Vagina (tissue), 2 donors: ENCODE measurements around the gene RYR3.

ENCODE experiments used
- CTCF ChIP-seq, 3 experiments: fragments of 450-650 bp in 2 of 3; fragments of 200-600 bp in 1 of 3; sonication (generic) in 1 of 3; IDR thresholded peaks; one replicate each; pipeline ENCODE4 v1.5.1; 2017 to 2019; ENCODE audit warnings: antibody characterized with exemption in 3 of 3, mild to moderate bottlenecking in 2 of 3, moderate library complexity in 2 of 3
- POLR2A ChIP-seq, 2 donors: fragments of 450-650 bp; IDR thresholded peaks; one replicate each; pipeline ENCODE4 v1.6.1; 2017; ENCODE audit warnings: antibody characterized with exemption in 2 of 2, mild to moderate bottlenecking in 2 of 2, moderate library complexity in 2 of 2
- POLR2AphosphoS5 ChIP-seq, 2 donors: sonication (generic); formaldehyde crosslinking; IDR thresholded peaks; one replicate each; pipeline ENCODE4 v1.9.0; 2017; ENCODE audit warnings: antibody characterized with exemption in 2 of 2, mild to moderate bottlenecking in 2 of 2, low read depth in 1 of 2; ENCODE audit not compliant: insufficient read depth in 1 of 2

DNA sequence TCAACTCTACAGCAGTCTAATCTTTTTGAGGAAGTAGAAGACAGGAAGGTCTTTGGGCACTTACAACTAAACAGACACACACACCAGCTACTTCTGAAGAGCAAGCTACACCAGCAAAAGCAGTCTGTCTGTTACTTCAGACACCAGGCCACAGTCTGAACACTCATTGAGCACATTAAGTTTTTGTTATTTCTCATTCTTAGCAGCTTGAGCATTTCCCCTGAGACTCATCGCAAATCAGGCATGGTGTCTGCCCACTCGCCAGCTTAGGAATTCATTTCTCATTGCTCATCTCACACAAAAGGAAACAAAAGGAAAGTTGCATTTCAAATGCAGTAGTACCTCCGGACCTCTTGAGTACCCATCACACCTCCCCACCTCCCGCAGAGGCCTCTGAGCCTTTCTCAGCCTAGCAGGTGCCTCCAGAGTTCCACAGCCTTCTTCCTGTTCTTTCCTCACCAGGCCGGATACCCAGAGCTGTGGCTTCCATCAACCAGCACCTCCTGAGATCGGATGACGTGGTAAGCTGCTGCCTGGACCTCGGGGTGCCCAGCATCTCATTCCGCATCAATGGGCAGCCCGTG, 302.0 kb downstream of the RYR3 start:
- TF ChIP-seq CTCF (IDR thresholded peaks at IDR 0.05) (no peak), POLR2AphosphoS5 (IDR thresholded peaks at IDR 0.05; ENCODE audit: insufficient read depth in 1 of 2, low read depth in 1 of 2) (no peak), POLR2A (IDR thresholded peaks at IDR 0.05) (no peak)
